Activated effector memory CD4-positive, alpha-beta T cell treated with Interleukin-2 at 50 U/mL for 16 hours (primary cell): ENCODE results near the gene SPATC1L.
"Not testable (repeated sequence)": the region's sequence is repeated elsewhere in the genome, so short reads cannot be mapped to it uniquely, and the experiment has no call there.

ENCODE experiments used
- DNase-seq: peaks from one replicate; pipeline ENCODE4 v3.0.0-alpha.2; 2020

SPATC1L gene

GRCh38 chr21:46199436-46200373 lies 15.4 kb upstream of the SPATC1L start:
- DNase-seq, result no peak

GRCh38 chr21:46196733-46197132 lies 12.5 kb upstream of the SPATC1L start:
- DNase-seq, result no peak

- no peak for DNase-seq
Measured at GRCh38 chr21:46195595-46196195, 11.4 kb upstream of the SPATC1L start.

- no peak for DNase-seq
Measured at GRCh38 chr21:46194374-46195334, 10.4 kb upstream of the SPATC1L start.

- DNase-seq, result no peak
Measured at GRCh38 chr21:46193829-46194373, 9.6 kb upstream of the SPATC1L start.

- no peak for DNase-seq
Measured at GRCh38 chr21:46191686-46192575, 7.7 kb upstream of the SPATC1L start.

GRCh38 chr21:46191257-46191685 lies 7.0 kb upstream of the SPATC1L start:
- no peak for DNase-seq

GRCh38 chr21:46190491-46191131 lies 6.4 kb upstream of the SPATC1L start:
- DNase-seq, result no peak

GRCh38 chr21:46189959-46190490 lies 5.8 kb upstream of the SPATC1L start:
- DNase-seq, result no peak

GRCh38 chr21:46189213-46189958 lies 5.1 kb upstream of the SPATC1L start:
- no peak for DNase-seq

- DNase-seq, result no peak
Measured at GRCh38 chr21:46188226-46189212, 4.3 kb upstream of the SPATC1L start.

- no peak for DNase-seq
Measured at GRCh38 chr21:46187814-46188213, 3.6 kb upstream of the SPATC1L start.

- DNase-seq, result no peak
Measured at GRCh38 chr21:46187261-46187660, 3.0 kb upstream of the SPATC1L start.

GRCh38 chr21:46185716-46186115 lies 1.5 kb upstream of the SPATC1L start:
- DNase-seq, result no peak

- peak; percentile 37 for DNase-seq
Measured at GRCh38 chr21:46184625-46185555, 631 bp upstream of the SPATC1L start.

GRCh38 chr21:46183337-46183909 lies 836 bp downstream of the SPATC1L start:
- not testable (repeated sequence) for DNase-seq
